GM13977 (cell line): ENCODE data around the gene LPAR1.

Experiments used
- DNase-seq: peaks from one replicate; pipeline ENCODE4 v3.0.0; 2012; ENCODE audit warnings: low spot score
- CTCF ChIP-seq: IDR thresholded peaks from 2 replicates; pipeline ENCODE4 v1.5.1; 2012; ENCODE audit warnings: mild to moderate bottlenecking, control low read depth; ENCODE audit not compliant: insufficient read depth; ENCODE audit errors: extremely low read depth, missing control alignments
- in situ Hi-C: fragments of 300-500 bp; cut with MboI; formaldehyde crosslinking; loops from one replicate; pipeline ENCODE4 v1.12.0; 2022; ENCODE audit warnings: low sequenced_read_pairs, low pct_unique_long_range_greater_than_20kb, mixed read lengths, inconsistent platforms; ENCODE audit not compliant: unreplicated experiment

The LPAR1 gene

GRCh38 chr9:110928599-110928998, 109.7 kb downstream of the LPAR1 start:
- in situ Hi-C loops: no loop called here
- no peak for DNase-seq
- TF ChIP-seq CTCF: no peak

GRCh38 chr9:110926828-110927487, 111.3 kb downstream of the LPAR1 start:
- DNase-seq: no peak
- TF ChIP-seq CTCF: no peak
- in situ Hi-C loops: no loop called here

- TF ChIP-seq CTCF: no peak
- in situ Hi-C loops: no loop called here
- no peak for DNase-seq
These were observed 114.7 kb downstream of the LPAR1 start for GRCh38 chr9:110923601-110924000.

- TF ChIP-seq CTCF: no peak
- no peak for DNase-seq
- in situ Hi-C loops: no loop called here
These were observed 116.1 kb downstream of the LPAR1 start for GRCh38 chr9:110922145-110922544.

GRCh38 chr9:110921705-110922104, 116.6 kb downstream of the LPAR1 start:
- in situ Hi-C loops: no loop called here
- no peak for DNase-seq
- no peak for TF ChIP-seq CTCF

- in situ Hi-C loops: no loop called here
- TF ChIP-seq CTCF: no peak
- DNase-seq: no peak
These were observed 118.7 kb downstream of the LPAR1 start for GRCh38 chr9:110919609-110920008.
